Smooth muscle cell (in vitro differentiated cells): ENCODE data around the gene OLIG2. TPM values are rescaled to one million over a fixed set of nuclear protein-coding genes. Genes with fewer than 3 reads are reported as not detected.

ENCODE experiments used
- DNase-seq: peaks from one replicate; lab custom pipeline; 2025; ENCODE audit not compliant: unreplicated experiment; lab: John Stamatoyannopoulos, UW
- H2AFZ ChIP-seq: fragments of 200-600 bp; sonication (generic); 2 replicates; pipeline ENCODE4 v1.6.0; 2016; ENCODE audit warnings: antibody characterized with exemption, low read depth, mild to moderate bottlenecking
- H3F3A ChIP-seq: fragments of 200-600 bp; sonication (generic); 2 replicates; pipeline ENCODE4 v1.6.0; 2017; ENCODE audit warnings: antibody characterized with exemption, low read depth
- H3K27ac ChIP-seq: fragments of 200-600 bp; sonication (generic); 2 replicates; pipeline ENCODE4 v1.5.1; 2016; ENCODE audit warnings: low read depth, mild to moderate bottlenecking
- H3K27me3 ChIP-seq: fragments of 200-600 bp; sonication (generic); 2 replicates; pipeline ENCODE4 v1.6.1; 2016; ENCODE audit warnings: low read depth, mild to moderate bottlenecking
- H3K36me3 ChIP-seq: fragments of 200-600 bp; sonication (generic); 2 replicates; pipeline ENCODE4 v1.5.1; 2016; ENCODE audit warnings: low read depth
- H3K4me1 ChIP-seq: fragments of 200-600 bp; sonication (generic); 2 replicates; pipeline ENCODE4 v1.5.1; 2016; ENCODE audit warnings: low read depth
- H3K4me2 ChIP-seq: fragments of 200-600 bp; sonication (generic); 2 replicates; pipeline ENCODE4 v1.6.0; 2016; ENCODE audit warnings: mild to moderate bottlenecking
- H3K4me3 ChIP-seq: fragments of 200-600 bp; sonication (generic); 2 replicates; pipeline ENCODE4 v1.5.1; 2016; ENCODE audit warnings: mild to moderate bottlenecking
- H3K79me2 ChIP-seq: fragments of 200-600 bp; sonication (generic); 2 replicates; pipeline ENCODE4 v1.6.0; 2016; ENCODE audit warnings: low read depth, mild to moderate bottlenecking
- H3K9ac ChIP-seq: fragments of 200-600 bp; sonication (generic); 2 replicates; pipeline ENCODE4 v1.6.0; 2016; ENCODE audit warnings: low read depth
- H3K9me3 ChIP-seq: fragments of 200-600 bp; sonication (generic); replicated peaks from 2 replicates; pipeline ENCODE4 v1.5.1; 2016; ENCODE audit warnings: low read depth
- H4K20me1 ChIP-seq: fragments of 200-600 bp; sonication (generic); 2 replicates; pipeline ENCODE4 v1.6.0; 2016; ENCODE audit warnings: low read depth
- CTCF ChIP-seq: fragments of 200-600 bp; sonication (generic); IDR thresholded peaks from 2 replicates; pipeline ENCODE4 v1.5.1; 2017; ENCODE audit warnings: borderline replicate concordance, mild to moderate bottlenecking, antibody characterized with exemption; ENCODE audit not compliant: insufficient read depth, poor library complexity, severe bottlenecking
- WGBS: methylation state at CpG from one replicate; pipeline ENCODE4 v1.1.7; 2016; ENCODE audit warnings: low lambda C conversion rate; 5-methylcytosine and 5-hydroxymethylcytosine counted together
- polyA plus RNA-seq: library from polyadenylated mRNA; unstranded; fragments of >200 nt; fragmentation: Nextera tagmentation; extraction: Ambion mirVana; gene quantifications from 2 replicates; pipeline ENCODE4 v1.2.1, GENCODE V29; 2016
- total RNA-seq: library from RNA; depleted of rRNA; stranded (reverse); fragments of >200 nt; gene quantifications from 2 replicates; pipeline ENCODE4 v1.2.3, GENCODE V29; 2014

The OLIG2 gene
- total and polyA plus RNA-seq, 2 experiments from 2014 or later: not detected

DNA sequence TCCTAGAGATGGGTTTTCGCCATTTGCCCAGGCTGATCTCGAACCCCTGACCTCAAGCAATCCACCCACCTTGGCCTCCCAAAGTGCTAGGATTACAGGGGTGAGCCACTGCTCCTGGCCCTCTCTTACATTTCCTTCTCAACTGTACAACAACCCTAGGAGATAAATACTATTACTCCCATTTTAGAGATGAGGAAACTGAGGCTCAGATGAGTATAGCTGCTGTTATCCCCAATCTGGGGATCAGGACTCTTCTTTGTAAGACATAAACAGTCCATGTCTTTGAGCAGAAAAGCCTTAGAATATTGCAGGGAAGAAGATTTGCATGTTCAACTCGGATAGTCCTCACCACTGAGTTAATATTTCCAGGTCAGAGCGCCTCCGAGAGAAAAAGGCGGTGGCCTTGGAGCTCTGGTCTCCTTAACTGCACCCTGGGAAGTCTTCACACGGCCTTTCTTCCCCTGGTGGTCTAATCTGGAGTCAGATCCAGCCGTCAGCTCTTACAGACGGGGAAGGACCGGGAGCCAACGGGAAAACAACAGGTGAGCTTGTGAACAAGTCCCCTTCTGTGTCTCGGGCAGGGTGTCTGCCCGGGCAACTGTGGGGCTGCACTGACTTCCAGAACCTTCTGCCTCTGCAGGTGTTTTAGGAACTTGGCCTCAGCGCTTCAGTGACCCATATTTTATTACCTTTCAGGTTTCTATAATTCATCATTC lies 38.3 kb downstream of the OLIG2 start:
- 53% methylated on average over 14 of the region's 14 CpGs for WGBS
- H3K27me3 ChIP-seq: peaks cover 97% of the 10 kb centered on the region

GRCh38 chr21:33064623-33065390 lies 39.1 kb downstream of the OLIG2 start:
- no peak overlapping the region for H3K4me3 ChIP-seq
- H3K4me2 ChIP-seq: no peak overlapping the region
- no peak for TF ChIP-seq CTCF
- no peaks in the 10 kb centered on the region for H4K20me1 ChIP-seq
- no peaks in the 10 kb centered on the region for H3K79me2 ChIP-seq
- H3F3A ChIP-seq: no peaks in the 10 kb centered on the region
- H3K4me1 ChIP-seq: no peaks in the 10 kb centered on the region
- H3K9ac ChIP-seq: no peak overlapping the region
- no peak for DNase-seq
- no peaks in the 10 kb centered on the region for H3K36me3 ChIP-seq
- no peak overlapping the region for H2AFZ ChIP-seq
- peaks cover 97% of the 10 kb centered on the region for H3K27me3 ChIP-seq
- no peak overlapping the region for H3K27ac ChIP-seq
- 49% methylated on average over 18 of the region's 18 CpGs for WGBS
- H3K9me3 ChIP-seq: no peaks in the 10 kb centered on the region

More for the DNA sequence above, 38.3 kb downstream of the OLIG2 start:
- H2AFZ ChIP-seq: no peak overlapping the region
- no peaks in the 10 kb centered on the region for H3K79me2 ChIP-seq
- no peak overlapping the region for H3K4me3 ChIP-seq
- H4K20me1 ChIP-seq: no peaks in the 10 kb centered on the region
- no peaks in the 10 kb centered on the region for H3K4me1 ChIP-seq
- H3K9me3 ChIP-seq: no peaks in the 10 kb centered on the region
- H3K9ac ChIP-seq: no peak overlapping the region
- TF ChIP-seq CTCF: no peak
- no peaks in the 10 kb centered on the region for H3F3A ChIP-seq
- H3K36me3 ChIP-seq: no peaks in the 10 kb centered on the region
- DNase-seq: no peak
- H3K4me2 ChIP-seq: no peak overlapping the region
- no peak overlapping the region for H3K27ac ChIP-seq

DNA sequence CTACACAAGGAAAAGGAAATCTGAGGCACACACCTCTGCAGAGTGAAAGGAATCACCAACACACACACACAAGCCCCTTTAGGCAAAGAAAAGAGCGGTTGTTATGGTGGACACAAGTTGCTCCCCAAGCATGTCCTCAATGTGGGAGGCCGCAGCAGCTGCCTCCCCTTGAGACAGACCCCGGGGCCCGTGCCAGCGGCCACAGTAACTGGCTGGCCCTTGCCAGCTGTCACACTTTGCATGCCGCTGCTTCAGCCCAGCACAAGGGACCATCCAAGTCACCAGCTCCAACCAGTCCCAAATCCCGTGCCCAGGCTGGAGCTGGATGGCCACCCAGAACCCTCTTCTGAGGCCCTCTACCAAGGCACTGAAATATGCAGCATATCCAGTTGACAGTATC lies 41.3 kb downstream of the OLIG2 start:
- no peaks in the 10 kb centered on the region for H3F3A ChIP-seq
- H3K27me3 ChIP-seq: peaks cover 98% of the 10 kb centered on the region
- H3K36me3 ChIP-seq: no peaks in the 10 kb centered on the region
- no peak for DNase-seq
- H3K27ac ChIP-seq: no peak overlapping the region
- no peak overlapping the region for H3K9ac ChIP-seq
- no peak for TF ChIP-seq CTCF
- peaks cover 11% of the 10 kb centered on the region for H3K4me1 ChIP-seq
- WGBS: 91% methylated on average over 7 of the region's 7 CpGs
- no peaks in the 10 kb centered on the region for H4K20me1 ChIP-seq
- no peak overlapping the region for H3K4me2 ChIP-seq
- no peaks in the 10 kb centered on the region for H3K9me3 ChIP-seq
- no peak overlapping the region for H3K4me3 ChIP-seq
- H3K79me2 ChIP-seq: no peaks in the 10 kb centered on the region
- H2AFZ ChIP-seq: no peak overlapping the region
